C4-2B (cell line): Measurements from ENCODE around the gene HOXC10.

Experiments
- H3K27ac ChIP-seq: fragments of 450-650 bp; 2 replicates; pipeline ENCODE4 v1.5.1; 2017
- CTCF ChIP-seq: fragments of 450-650 bp; conservative IDR thresholded peaks from 2 replicates; pipeline ENCODE4 v1.5.1; 2017; ENCODE audit warnings: mild to moderate bottlenecking
- ZFX ChIP-seq: fragments of 450-650 bp; IDR thresholded peaks from 2 replicates; pipeline ENCODE4 v1.6.1; 2017

The HOXC10 gene

DNA sequence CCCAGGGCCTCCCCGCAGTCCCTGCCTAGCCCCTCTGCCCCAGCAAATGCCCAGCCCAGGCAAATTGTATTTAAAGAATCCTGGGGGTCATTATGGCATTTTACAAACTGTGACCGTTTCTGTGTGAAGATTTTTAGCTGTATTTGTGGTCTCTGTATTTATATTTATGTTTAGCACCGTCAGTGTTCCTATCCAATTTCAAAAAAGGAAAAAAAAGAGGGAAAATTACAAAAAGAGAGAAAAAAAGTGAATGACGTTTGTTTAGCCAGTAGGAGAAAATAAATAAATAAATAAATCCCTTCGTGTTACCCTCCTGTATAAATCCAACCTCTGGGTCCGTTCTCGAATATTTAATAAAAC, 45.5 kb downstream of the HOXC10 start:
- no peak for TF ChIP-seq ZFX
- TF ChIP-seq CTCF, result no peak
- H3K27ac ChIP-seq, result no peak overlapping the region

GRCh38 chr12:54030889-54031471, 46.0 kb downstream of the HOXC10 start:
- H3K27ac ChIP-seq, result no peak overlapping the region
- no peak for TF ChIP-seq CTCF
- TF ChIP-seq ZFX, result no peak

DNA sequence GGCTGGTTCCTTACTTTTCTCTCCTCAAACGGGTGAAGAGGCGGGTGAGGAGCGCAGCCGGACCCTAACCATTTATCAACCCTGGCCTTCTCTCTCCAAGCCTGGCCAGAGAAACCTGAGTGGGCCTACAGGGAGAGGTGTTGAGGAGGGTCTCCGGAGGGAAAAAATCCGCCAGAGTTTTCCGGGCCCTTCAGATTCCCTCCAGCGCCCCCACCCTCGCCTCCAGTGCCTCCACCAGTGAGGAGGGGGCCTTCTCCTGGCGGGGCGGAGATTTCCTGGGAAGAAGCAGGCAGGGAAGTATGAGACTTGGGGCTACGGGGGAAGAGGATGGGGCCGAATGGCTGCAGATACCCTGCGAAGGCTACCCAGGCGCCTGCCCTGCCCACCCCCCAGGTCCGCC, 46.5 kb downstream of the HOXC10 start:
- no peak overlapping the region for H3K27ac ChIP-seq

DNA sequence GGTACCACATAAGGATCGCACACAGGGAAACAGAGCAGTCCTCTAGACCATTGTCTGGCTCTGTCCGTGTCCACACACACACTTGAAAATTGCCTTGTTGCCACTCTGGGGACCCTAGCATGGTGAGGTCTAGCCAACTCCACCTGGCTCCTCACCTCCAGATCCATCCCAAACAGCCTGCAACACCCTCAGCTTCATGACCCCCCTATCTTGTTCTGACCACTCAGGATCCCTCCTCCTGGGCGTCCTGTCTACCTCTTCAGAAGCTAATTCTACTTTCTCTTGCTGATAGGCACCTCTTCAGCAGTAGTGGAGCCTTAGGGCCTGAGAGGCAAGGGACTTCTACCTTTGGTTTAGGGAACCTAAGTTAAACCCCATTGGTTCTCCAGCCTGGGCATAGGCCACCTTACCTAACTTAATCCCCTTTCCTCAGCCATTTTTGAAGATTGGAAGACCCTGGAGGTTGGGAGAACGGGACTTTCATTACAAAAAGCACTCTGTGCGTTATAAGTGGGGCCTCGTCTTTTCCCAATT, 47.2 kb downstream of the HOXC10 start:
- TF ChIP-seq ZFX (no peak), CTCF (no peak)
- no peak overlapping the region; the same call in 1 of the 2 replicates for H3K27ac ChIP-seq

More for the DNA sequence above, 46.5 kb downstream of the HOXC10 start:
- no peak for TF ChIP-seq CTCF
- no peak for TF ChIP-seq ZFX

GRCh38 chr12:54032627-54033100, 47.7 kb downstream of the HOXC10 start, which contains the start of gene HOXC5:
Gene HOXC5 (plus strand): TSS chr12:54033050. CDS start chr12:54033123, 73 bp downstream.
- peak within 1 kb of the TSS; percentile 83 for H3K27ac ChIP-seq
- TF ChIP-seq CTCF (peak; percentile 99), ZFX (no peak)

DNA sequence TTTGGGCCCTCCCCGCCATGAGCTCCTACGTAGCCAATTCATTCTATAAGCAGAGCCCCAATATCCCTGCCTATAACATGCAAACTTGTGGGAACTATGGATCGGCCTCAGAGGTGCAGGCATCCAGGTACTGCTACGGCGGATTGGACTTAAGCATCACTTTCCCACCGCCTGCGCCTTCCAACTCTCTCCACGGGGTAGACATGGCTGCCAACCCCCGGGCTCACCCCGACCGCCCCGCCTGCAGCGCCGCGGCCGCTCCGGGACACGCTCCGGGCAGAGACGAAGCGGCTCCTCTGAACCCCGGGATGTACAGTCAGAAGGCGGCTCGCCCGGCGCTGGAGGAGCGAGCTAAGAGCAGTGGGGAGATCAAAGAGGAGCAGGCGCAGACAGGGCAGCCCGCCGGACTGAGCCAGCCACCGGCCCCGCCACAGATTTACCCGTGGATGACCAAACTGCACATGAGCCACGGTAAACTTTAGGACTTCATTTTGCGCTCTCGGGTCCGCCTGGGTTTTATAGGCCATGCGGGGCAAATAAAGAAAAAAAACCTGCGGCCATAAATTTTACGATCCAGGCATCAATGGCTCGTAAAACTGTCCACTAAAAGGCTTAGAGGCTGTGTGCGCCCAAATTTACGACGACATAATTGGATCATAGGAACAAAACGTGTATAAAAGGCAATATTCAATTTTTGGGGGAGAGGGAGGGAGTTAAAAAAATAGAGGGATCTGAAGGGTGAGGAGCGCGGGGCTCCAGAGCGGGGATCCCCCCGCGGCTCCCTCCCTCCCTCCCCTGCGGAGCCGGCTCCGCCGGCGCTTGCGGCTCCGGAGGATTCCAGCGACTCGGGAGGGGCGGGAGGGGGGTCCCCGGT, 48.4 kb downstream of the HOXC10 start:
- peak overlapping the region; percentile 83 for H3K27ac ChIP-seq
- TF ChIP-seq ZFX (no peak), CTCF (no peak)
